IPS-18a (cell line): Measurements from ENCODE around the gene CCDC88B.

Source experiments
- H3K27ac ChIP-seq: one replicate; pipeline ENCODE4 v1.5.1; 2013; ENCODE audit warnings: low read length
- H3K27me3 ChIP-seq: one replicate; pipeline ENCODE4 v1.6.1; 2013; ENCODE audit warnings: mild to moderate bottlenecking, low read length; ENCODE audit not compliant: control insufficient read depth, insufficient read depth
- H3K36me3 ChIP-seq: one replicate; pipeline ENCODE4 v1.6.1; 2013; ENCODE audit warnings: low read depth, low read length; ENCODE audit not compliant: control insufficient read depth
- H3K4me1 ChIP-seq: one replicate; pipeline ENCODE4 v1.6.1; 2013; ENCODE audit warnings: low read depth, low read length; ENCODE audit not compliant: control insufficient read depth
- H3K4me3 ChIP-seq: one replicate; pipeline ENCODE4 v1.5.1; 2013; ENCODE audit warnings: low read length
- H3K9ac ChIP-seq: one replicate; pipeline ENCODE4 v1.6.1; 2013; ENCODE audit warnings: mild to moderate bottlenecking, low read length, moderate library complexity
- H3K9me3 ChIP-seq: one replicate; pipeline ENCODE4 v1.6.1; 2013; ENCODE audit warnings: low read depth, low read length; ENCODE audit not compliant: control insufficient read depth

Gene CCDC88B

DNA sequence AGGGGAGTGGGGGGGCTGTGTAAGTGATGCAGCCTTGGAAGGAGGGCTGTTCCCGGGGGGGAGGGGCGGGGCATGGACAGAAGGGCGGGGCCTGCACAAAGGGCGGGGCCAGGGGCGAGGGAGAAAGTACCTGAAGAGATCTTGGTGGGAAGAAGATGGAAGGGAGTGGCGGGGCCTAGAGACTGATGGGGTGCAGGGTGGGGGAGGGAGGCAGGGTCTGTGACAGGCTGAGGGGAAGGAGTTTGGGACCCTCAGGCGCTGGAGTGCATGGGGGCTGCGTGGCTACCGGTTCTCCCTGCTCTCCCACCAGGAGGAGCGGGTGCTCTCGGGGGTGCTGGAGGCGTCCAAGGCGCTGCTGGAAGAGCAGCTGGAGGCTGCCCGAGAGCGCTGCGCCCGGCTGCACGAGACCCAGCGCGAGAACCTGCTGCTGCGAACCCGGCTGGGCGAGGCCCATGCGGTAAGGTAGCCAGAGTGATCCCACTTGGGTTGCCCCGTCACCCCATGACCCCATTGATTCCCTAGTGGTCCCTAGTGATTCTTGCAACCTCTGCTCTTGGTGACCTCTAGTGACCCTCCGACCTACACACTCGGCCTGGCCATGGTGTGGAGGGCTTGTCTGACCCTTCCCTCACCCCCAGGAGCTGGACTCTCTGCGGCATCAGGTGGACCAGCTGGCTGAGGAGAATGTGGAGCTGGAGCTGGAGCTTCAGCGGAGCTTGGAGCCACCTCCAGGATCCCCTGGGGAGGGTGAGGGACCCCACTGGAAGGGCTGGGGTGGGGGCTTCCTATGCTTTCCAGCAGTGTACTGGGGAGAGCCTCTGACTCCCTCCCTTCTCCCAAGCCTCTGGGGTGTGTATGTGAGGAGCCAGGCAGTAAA, 3.1 kb downstream of the CCDC88B start:
- Histone ChIP-seq H3K27me3 (peaks cover 12% of the 10 kb centered on the region), H3K4me3 (peak overlapping the region; percentile 43), H3K4me1 (peaks cover 12% of the 10 kb centered on the region), H3K9me3 (no peaks in the 10 kb centered on the region), H3K9ac (no peak overlapping the region), H3K36me3 (no peaks in the 10 kb centered on the region), H3K27ac (no peak overlapping the region)

DNA sequence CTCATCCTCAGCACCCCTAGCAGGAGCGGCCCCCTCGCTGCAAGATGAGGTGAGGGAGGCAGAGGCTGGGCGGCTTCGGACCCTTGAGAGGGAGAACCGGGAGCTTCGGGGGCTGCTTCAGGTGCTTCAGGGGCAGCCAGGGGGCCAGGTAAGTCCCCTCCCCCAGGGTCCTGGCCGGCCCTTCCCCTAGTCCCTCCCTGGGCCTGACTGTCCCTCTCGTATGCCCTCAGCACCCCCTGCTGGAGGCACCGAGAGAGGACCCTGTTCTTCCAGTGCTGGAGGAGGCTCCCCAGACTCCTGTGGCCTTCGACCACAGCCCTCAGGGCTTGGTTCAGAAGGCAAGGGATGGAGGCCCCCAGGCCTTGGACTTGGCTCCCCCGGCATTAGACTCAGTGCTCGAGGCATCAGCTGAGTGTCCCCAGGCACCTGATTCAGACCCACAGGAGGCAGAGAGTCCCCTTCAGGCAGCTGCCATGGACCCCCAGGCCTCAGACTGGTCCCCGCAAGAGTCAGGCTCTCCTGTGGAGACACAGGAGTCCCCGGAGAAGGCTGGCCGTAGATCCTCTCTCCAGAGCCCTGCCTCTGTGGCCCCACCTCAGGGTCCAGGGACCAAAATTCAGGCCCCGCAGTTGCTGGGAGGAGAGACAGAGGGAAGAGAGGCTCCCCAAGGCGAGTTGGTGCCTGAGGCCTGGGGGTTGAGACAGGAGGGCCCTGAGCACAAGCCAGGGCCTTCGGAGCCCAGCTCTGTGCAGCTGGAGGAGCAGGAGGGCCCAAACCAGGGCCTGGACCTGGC, 4.0 kb downstream of the CCDC88B start:
- Histone ChIP-seq H3K9ac (no peak overlapping the region), H3K4me1 (peaks cover 12% of the 10 kb centered on the region), H3K9me3 (no peaks in the 10 kb centered on the region), H3K4me3 (no peak overlapping the region), H3K27me3 (peaks cover 12% of the 10 kb centered on the region), H3K36me3 (no peaks in the 10 kb centered on the region), H3K27ac (no peak overlapping the region)

DNA sequence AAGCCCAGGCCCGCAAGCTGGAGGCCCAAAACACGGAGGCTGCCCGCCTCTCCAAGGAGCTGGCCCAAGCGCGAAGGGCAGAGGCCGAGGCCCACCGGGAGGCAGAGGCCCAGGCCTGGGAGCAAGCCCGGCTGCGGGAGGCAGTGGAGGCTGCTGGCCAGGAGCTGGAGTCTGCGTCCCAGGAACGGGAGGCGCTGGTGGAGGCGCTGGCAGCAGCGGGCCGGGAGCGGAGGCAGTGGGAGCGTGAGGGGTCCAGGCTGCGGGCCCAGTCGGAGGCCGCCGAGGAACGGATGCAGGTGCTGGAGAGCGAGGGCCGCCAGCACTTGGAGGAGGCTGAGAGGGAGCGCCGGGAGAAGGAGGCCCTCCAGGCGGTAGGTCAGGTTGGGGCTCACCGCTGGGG, 4.8 kb downstream of the CCDC88B start:
- H3K4me1 ChIP-seq = peaks cover 12% of the 10 kb centered on the region
- no peak overlapping the region for H3K9ac ChIP-seq
- H3K27me3 ChIP-seq = peaks cover 12% of the 10 kb centered on the region
- no peak overlapping the region for H3K27ac ChIP-seq
- H3K9me3 ChIP-seq = no peaks in the 10 kb centered on the region
- H3K36me3 ChIP-seq = no peaks in the 10 kb centered on the region
- no peak overlapping the region for H3K4me3 ChIP-seq

DNA sequence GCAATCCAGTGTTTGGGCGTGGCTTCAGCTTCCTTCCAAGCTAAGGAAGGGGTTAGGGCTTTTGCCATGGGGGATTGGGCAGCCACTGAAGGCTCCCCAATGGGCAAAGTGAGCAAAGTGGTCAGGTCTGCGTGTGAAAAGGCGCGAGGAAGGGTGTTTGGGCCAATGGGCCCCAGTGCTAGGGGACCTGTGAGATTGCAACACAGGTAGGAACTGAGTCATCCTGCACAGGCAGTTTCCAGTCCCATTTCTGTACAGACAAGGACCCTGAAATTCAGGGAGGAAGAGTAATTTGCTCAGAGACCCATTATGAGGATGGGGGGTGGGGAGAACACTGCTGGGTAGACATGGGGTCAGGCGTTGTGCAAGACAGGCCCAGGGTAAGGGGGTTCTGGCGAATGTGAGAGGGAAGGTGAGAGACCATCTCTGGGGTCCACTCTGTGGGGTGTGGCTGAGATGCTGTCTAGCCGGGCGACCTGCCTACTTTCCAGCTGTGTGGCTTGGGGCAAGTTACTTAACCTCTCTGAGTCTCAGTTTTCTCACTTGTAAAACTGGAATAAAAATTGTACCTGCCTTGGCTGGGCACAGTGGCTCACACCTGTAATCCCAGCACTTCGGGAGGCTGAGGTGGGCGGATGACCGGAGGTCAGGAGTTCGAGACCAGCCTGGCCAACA, 7.3 kb downstream of the CCDC88B start:
- Histone ChIP-seq H3K9ac (no peak overlapping the region), H3K9me3 (no peaks in the 10 kb centered on the region), H3K36me3 (no peaks in the 10 kb centered on the region), H3K27ac (no peak overlapping the region), H3K4me3 (no peak overlapping the region), H3K27me3 (no peaks in the 10 kb centered on the region), H3K4me1 (no peaks in the 10 kb centered on the region)

DNA sequence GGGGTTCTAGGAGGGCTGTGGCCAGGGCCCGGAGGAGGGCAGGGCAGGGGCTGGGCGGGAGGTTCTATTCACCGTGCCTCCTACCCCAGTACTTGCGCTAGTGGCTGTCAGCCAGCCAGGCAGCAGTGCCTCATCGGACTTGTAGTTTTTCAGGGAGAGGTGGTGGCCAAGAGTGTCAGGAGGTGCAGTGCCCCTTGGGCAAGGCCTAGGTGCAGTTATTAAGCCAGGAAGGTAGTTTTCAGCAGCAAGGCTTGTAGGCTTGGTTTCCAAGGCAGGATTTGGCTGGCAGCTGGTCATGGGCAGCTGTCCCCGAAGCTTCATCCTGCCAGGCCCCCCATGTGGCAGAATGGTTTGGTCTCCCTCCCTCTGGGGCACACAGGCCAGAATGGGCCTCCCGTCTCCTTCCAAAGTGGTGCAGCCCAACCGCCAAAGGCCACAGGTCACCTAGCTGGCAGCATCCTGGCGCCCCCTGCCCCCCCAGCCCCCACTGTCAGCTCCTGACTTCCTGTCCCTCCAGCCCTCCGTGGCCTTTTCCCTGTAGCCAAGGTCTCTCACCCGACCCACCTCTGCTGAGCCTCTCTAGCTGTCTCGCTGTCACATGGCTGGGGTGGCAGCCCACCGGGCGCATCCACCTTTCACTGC, 8.5 kb downstream of the CCDC88B start:
- Histone ChIP-seq H3K9me3 (no peaks in the 10 kb centered on the region), H3K9ac (no peak overlapping the region), H3K4me3 (no peak overlapping the region), H3K27ac (no peak overlapping the region), H3K27me3 (no peaks in the 10 kb centered on the region), H3K4me1 (no peaks in the 10 kb centered on the region), H3K36me3 (no peaks in the 10 kb centered on the region)

DNA sequence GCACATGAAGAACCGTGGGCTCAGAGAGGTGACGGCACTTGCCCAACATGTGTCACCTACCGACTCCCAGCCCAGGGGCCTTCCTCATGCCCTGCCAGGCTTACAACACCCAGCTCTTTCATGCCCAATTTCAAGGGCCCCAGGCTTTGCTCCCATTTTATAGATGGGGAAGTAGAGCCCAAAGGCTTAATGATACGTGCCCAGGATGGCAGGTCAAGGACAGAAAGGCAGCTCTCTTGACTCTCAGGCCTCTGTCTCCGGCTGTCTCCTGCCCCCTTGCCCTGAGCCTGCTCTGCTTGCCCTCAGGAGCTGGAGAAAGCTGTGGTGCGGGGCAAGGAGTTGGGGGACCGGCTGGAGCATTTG, 9.0 kb downstream of the CCDC88B start:
- Histone ChIP-seq H3K27me3 (no peaks in the 10 kb centered on the region), H3K27ac (no peak overlapping the region), H3K9ac (no peak overlapping the region), H3K9me3 (no peaks in the 10 kb centered on the region), H3K4me1 (no peaks in the 10 kb centered on the region), H3K4me3 (no peak overlapping the region), H3K36me3 (no peaks in the 10 kb centered on the region)

DNA sequence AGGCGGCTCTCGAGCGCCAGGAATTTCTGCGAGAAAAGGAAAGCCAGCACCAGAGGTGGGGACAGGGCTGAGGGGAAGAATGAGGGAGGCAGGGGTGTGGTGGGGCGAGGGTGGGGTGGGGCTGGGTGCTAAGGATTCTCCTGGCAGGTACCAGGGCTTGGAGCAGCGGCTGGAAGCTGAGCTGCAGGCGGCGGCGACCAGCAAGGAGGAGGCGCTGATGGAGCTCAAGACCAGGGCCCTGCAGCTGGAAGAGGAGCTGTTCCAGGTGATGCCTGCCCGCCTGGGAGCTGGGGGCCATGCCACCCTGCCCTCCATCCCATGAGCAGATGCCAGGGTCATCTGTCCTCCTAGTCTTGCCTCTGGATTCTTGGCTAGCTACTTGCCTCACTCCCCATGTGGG, 9.4 kb downstream of the CCDC88B start:
- no peak overlapping the region for H3K4me3 ChIP-seq
- no peaks in the 10 kb centered on the region for H3K27me3 ChIP-seq
- H3K9me3 ChIP-seq = no peaks in the 10 kb centered on the region
- H3K9ac ChIP-seq = no peak overlapping the region
- H3K4me1 ChIP-seq = no peaks in the 10 kb centered on the region
- H3K27ac ChIP-seq = no peak overlapping the region
- no peaks in the 10 kb centered on the region for H3K36me3 ChIP-seq

DNA sequence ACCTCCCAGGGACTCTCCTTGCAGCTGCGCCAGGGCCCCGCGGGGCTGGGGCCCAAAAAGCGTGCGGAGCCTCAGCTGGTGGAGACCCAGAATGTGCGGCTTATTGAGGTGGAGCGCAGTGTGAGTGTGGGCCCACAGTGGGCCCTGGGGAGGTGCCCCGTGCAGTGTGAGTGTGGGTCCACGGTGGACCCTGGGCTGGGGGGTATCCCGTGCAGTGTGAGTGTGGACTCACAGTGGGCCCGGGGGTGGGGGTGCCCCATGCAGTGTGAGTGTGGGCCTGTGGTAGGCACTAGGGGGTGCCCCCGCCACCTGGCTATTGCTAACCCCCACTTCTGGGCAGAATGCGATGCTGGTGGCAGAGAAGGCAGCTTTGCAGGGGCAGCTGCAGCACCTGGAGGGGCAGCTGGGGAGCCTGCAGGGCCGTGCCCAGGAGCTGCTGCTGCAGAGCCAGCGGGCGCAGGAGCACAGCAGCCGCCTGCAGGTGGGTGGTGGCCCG, 11.2 kb downstream of the CCDC88B start:
- H3K27me3 ChIP-seq = no peaks in the 10 kb centered on the region
- no peaks in the 10 kb centered on the region for H3K9me3 ChIP-seq
- peaks cover 6% of the 10 kb centered on the region for H3K4me1 ChIP-seq
- H3K27ac ChIP-seq = no peak overlapping the region
- no peak overlapping the region for H3K9ac ChIP-seq
- H3K36me3 ChIP-seq = no peaks in the 10 kb centered on the region
- H3K4me3 ChIP-seq = no peak overlapping the region

DNA sequence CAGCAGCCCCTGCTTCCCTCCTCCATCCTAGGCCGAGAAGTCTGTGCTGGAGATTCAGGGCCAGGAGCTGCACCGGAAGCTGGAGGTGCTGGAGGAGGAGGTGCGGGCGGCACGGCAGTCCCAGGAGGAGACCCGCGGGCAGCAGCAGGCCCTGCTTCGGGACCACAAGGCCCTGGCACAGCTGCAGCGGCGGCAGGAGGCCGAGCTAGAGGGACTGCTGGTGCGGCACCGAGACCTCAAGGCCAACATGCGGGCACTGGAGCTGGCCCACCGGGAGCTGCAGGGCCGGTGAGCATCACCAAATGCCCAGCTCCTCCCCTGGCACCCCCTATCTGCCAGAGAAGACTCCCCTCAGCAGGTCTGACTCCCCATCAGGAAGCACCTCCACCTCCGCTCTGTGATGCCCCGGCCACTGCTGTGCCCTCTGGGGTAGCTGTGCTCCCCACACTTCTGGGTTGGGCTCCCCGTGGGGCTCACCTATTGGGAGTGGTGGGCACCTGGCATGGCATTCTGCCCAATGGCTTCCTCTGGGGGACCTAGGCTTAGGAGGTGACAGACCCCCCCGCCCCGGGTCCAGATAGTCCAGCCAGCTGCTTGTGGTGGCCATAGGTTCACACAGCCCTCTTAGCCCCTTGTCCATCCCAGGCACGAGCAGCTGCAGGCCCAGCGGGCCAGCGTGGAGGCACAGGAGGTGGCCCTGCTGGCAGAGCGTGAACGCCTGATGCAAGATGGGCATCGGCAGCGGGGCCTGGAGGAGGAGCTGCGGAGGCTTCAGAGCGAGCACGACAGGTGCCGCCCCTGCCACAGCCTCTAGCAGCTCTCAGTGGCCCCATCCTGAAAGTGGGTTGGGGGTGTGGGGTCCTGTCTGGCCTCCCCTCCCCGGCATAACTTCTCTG, 12.3 kb downstream of the CCDC88B start:
- H3K9ac ChIP-seq = no peak overlapping the region
- H3K27ac ChIP-seq = no peak overlapping the region
- H3K4me1 ChIP-seq = peaks cover 6% of the 10 kb centered on the region
- H3K9me3 ChIP-seq = no peaks in the 10 kb centered on the region
- no peaks in the 10 kb centered on the region for H3K36me3 ChIP-seq
- H3K4me3 ChIP-seq = no peak overlapping the region
- H3K27me3 ChIP-seq = no peaks in the 10 kb centered on the region

DNA sequence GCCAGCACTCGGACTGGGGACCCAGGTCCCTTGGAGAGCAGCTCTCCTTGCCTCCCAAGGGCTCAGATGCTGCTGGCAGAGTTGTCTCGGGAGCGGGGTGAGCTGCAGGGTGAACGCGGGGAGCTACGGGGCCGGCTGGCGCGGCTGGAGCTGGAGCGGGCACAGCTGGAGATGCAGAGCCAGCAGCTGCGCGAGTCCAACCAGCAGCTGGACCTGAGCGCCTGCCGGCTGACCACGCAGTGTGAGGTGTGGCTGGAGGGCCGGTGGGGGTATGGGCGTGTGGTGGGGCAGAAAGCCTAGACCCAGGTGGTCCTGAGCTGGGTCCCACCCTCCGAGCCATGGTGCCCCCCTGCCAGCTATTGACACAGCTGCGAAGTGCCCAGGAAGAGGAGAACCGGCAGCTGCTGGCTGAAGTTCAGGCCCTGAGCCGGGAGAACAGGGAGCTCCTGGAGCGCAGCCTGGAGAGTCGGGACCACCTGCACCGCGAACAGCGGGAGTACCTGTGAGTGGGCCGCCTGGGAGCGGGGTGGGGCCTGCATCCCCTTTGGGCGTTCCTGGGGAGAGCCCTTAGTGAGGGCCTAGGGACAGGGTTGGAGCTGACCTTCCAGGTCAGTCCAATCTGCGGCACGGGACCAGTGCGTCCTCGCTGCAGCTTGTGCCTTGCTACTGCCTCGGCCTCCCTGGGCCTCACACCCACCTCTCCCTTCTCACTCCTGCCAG, 13.2 kb downstream of the CCDC88B start:
- Histone ChIP-seq H3K36me3 (no peaks in the 10 kb centered on the region), H3K27ac (no peak overlapping the region), H3K9ac (no peak overlapping the region), H3K4me1 (peaks cover 6% of the 10 kb centered on the region), H3K9me3 (no peaks in the 10 kb centered on the region), H3K4me3 (no peak overlapping the region), H3K27me3 (peaks cover 3% of the 10 kb centered on the region)
